CD4-positive, alpha-beta T cell treated with Interferon gamma for 1 hour (primary cell): ENCODE measurements around the gene NME7.

Experiments used
- DNase-seq: peaks from one replicate; pipeline ENCODE4 v3.0.0-alpha.2; 2020

NME7 gene

DNA sequence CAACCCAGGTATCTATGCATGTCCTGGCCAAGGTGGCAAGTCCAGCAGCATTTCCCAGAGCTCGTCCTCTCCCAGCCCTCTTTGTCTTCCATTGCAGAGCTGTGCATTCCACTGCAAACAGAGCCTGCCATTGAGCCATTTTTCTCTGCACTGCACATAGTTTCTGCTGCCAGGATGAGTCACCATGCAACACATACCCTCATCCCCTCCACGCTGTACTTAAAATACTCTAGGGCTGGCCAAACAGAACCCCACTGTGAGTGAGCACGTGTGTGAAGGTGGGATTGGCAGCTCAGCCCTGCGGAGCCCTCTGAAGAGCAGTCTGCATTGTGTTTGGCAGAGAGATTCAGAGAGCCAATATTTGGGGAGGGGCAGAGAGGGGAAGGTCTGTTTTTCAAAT, 265.0 kb downstream of the NME7 start:
- no peak for DNase-seq

DNA sequence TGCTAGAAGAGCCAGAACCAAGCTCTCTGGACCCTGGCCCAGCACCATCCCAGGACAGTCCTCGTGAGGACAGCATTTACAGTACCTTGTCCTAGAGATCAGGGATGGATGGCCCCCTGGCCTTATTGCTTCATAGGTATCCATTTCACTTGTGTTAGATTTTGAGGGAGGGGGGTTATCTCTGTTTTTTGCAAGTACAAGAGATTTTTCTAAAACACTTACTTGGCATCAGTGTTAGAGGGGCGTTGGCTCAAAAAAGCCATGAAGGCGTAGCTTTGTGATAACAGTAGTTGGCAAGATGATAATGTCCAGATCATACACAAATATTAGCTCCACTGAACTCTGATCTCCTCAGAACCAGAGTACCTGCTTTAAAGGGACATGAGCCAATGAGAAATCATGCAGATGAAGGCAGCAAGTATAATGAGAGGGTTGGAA, 266.9 kb downstream of the NME7 start:
- DNase-seq = no peak

DNA sequence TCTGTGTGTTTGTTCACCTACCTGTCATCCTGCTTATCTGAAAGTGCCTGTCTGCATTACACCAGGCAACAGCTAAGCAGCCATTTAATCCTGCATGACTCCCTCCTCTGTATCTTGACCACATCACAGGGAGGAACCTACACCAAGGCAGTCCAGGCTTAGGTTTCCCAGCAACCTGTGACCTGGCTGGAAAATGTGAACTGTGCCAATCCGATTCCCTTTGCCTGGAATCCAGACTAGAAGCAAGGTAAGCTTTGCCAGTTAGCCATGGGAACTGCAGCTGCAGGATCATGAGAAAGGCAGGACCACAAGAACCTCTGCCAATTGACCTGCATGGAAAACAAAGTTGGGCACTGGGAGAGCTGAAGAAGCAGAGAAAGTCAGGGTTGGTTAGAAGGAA, 267.4 kb downstream of the NME7 start:
- no peak for DNase-seq

DNA sequence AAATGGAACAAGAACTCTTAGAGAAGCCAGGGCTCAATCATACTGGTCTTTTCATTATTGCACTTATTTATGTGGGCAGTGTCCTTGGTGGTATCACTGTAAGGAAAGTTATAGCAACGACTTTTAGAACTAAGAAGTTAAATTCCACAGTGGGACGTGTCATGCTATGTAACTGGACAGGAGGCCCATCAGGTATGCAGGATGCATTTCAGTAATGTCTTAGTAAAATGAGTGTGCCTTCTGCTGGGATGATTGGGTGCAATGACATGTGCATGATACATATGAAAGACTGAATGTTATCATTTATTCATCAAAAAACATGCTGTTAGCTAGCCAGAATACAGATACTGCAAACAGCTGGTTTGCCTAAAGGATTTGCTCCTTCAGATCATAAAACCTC, 268.0 kb downstream of the NME7 start:
- no peak for DNase-seq

DNA sequence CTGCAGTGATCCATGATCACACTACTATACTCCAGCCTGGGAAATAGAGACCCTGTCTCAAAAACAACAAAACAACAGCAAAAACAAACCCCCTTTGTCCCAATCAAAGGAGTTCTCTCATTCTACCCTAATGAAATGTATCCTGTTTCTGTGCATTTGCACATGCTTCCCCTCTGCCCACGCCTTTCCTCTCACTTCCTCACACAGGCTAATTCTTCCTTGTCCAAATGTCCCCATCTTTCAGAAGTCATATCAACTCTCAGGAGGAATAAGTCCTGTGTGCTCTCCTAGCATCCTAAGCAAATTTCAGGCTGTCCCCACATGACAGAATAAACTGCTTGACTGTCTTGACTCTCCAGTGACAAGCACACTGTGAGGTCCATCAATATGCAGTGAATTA, 269.2 kb downstream of the NME7 start:
- no peak for DNase-seq

DNA sequence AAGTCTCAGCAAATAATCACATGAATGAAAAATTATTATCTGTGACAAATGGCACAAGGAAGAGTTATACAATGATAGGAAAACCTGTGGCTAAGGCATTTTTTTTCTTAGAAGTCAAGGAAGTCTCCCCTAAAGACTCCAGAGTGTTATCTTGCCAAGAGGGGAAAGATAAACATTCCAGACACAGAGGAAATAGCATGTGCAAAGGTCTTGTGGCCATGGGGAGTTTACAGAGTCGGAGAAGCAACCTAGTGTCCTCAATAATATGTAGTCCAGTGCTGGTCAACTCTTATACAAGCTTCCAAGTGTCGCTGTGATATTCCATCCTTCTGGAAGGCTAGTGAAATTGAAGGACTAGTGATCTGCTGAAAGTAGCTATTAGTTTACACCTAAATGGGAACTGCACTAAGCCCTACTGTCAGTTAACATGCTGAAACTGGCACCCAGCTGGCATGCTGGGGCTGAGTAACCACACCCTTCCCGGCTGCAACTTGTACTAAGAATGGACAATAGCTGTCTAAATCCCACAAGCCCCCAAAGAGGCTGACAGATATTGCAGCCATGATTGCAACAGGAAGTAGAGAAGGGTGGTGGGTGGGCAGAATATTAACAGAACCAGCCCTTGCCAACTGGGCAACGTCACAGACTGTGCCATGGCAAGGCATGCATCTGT, 272.6 kb downstream of the NME7 start:
- DNase-seq = no peak

DNA sequence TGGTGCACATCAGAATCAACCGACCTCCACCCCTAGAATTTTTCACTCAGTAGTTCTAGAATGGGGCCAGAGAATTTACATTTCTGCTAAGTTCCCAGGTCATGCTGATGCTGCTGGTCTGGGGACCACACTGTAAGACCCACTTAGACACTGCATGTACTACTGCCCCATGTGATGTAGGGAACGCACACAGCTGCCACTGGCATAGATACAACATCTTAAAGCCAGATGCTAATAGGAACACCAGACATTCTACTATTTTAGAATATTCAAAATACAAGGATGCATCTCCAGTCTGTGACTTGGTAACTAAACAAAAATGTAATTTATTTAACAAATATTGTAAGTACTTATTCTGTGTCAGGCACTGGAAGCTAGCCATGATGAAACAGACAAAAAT, 275.2 kb downstream of the NME7 start:
- DNase-seq = no peak

DNA sequence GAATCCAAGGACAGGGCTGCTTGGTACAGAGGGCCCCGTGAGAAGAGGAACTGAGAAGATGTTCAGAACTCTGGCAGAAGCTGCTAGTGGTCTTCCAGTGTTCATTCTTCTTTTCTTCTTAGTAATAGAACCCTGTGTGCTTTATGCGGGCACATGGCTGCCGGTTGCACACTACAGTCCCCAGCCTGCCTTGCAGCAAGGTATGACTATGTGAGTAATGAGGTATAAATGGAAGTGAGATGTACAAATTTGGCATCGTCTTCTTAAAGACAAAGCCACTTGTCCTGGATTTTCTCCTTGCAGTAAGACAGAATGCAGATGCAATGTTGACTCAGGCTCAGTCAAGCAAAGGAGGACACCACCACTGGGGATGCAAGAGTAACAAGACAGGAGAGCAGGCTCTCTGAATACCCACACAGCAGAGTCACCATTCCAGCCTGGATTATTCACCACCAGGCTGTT, 276.1 kb downstream of the NME7 start:
- no peak for DNase-seq

DNA sequence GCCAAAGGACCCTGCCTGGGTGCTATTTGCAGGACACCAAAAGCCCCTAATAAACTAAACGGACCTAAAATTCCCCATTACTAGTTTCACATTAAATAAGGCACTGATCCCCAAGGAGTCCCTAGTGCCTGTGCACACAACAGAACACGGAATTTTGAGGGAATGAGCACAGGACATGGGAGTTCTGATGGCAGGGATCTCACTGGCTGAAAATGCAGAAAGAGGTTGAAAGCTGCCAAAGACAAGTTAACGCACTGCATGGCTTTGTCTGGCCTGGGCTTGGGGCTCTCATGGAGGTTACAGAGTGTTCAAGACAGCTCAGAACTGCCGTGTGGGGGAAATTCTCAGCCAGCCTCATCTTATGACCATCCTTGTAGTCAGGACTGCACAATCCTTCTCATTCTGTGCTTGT, 276.7 kb downstream of the NME7 start:
- no peak for DNase-seq

DNA sequence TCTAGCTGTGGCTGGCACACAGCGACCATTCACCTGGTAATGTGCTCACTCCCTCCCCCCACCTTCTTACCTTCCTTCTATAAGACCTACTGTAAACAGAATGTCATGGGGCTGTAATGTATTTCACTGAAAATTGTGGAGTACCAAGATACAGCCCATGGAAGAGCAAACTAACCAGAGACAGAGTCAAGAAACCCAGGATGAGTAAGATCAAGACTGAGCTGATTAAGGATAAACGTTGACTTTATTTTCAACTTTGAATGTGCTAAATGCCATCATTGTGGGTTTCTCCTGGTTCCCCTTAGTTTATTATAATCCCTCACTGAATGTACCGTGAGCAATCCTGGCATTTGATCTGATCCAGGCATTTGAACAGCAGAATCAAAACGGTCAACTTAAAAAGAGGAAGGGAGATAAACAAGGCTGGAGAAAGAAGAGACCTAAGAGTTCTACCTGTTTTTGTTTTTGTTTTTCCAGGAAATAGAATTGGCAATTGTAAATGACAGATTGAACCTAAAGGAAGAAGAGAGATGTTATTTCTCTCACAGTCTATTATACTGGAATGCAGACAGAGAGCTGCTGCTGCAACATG, 277.2 kb downstream of the NME7 start:
- no peak for DNase-seq

DNA sequence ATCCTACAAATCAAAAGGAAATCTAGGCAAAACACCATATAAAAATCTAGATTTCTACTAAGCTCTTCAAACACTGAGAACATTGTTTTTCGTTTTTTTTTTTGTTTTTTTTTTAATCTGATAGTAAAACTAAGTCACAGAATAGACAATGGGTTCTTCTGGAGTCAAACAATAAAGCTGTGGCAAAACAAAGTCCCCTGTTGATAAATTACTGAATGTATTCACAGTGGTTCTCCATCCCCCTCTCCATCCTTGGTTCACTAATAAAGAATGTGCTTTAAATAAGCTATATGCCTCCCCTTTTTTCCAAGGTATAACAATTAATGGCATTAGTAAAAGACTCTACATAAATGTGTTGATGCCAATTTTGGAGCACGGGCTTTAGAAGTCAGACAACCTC, 277.8 kb downstream of the NME7 start:
- no peak for DNase-seq

DNA sequence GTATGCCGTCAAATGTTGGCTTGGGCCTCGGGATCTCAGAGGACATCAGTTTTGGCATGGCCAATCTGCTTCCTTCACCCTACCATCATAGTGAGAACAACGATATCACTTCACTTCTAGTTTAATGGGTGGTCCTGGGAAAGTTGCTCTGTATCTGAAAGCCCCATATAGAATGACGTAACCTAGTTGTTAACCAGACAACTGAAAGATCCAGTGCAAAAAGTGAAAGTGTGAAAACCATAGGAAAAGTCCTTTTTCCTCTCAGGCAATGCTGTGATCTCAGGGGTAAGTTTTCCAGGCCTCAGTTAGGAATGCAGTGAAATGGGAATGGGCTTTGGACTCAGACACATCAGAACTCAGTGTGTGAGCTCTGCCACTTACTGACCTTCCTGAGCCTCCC, 279.7 kb downstream of the NME7 start:
- DNase-seq = no peak

DNA sequence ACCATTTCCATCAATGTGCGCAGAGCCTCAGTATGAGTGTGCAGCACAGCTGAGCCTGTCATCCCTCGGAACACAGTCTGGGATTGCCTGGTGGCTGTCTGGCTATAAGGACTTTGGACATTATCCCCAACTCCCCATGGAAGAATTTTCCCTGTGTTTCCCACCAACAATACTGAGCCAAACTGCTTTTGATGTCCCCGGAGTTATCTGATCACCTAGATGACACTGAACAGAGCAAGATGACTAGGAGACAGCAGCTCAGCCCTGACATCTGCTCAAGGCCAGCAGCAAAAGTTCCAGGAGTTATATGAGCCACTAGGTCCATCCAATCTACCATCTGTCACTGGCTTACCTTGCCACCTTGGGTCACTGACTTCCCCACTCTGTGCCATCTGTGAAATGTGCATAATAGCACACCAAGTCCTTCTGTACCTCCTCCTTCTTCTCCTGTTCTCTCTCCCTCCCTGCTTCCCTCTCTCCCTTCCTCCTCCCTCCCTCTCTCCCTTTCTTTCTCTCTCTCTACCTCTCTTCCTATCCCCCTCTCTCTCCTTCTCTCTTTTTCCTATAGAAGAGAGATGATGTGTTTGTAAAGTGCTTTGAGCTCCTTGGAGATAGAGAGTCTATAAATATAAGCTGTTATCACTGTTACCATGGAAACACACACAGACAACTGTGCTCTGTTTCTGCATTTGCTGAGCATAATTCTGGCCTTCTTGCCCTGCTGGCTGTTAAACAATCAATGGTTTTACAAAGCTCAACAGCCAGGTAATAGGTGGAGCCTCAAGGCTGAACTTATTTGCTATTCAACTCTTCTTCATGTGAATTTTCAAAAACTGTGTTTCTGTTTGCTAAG, 280.8 kb downstream of the NME7 start:
- DNase-seq = no peak

DNA sequence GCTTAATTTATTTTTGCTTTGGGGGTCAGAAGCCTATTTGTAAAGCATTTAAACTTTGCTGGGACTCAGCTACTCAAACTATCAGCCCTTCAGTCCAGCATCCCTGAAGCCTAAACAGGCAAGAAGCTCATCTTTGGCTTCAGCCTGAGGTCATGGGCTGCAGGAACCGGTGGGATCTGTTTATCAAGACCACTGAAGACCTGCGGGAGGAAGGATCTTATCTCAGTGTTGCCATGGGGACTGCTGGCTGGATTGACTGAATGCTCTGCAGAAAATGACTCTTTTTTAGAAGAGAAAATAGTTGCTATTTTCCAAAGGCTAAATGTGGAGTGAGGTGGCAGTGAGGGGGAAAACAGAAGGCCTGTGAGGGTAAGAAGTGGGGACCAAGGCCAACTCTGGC, 281.7 kb downstream of the NME7 start:
- DNase-seq = no peak
